Upper lobe of left lung (tissue), 6 donors: ENCODE measurements around the gene HBD. TPM values are rescaled to one million over a fixed set of nuclear protein-coding genes. Genes with fewer than 3 reads are reported as not detected.
A peak's percentile ranks its signal among the peaks of the same experiment; 100 is the strongest.

Source experiments
- ATAC-seq, 2 donors: fragments of 200-7000 bp; cut with Tn5 transposase; one replicate each; pipeline ENCODE4 v1.9.1; 2022; ENCODE audit warnings: mild to moderate bottlenecking in 2 of 2, moderate library complexity in 2 of 2; ENCODE audit not compliant: low FRiP score in 2 of 2
- DNase-seq, 2 donors: peaks; one replicate each; pipeline ENCODE4 v3.0.0-alpha.2; 2019 to 2020
- H3K27ac ChIP-seq, 4 donors: fragments of 200-600 bp; sonication (generic); one replicate each; pipeline ENCODE4 v1.5.1; 2016 to 2019
- H3K27me3 ChIP-seq, 4 donors: fragments of 200-600 bp; sonication (generic); one replicate each; pipeline ENCODE4 v1.5.1; 2017 to 2019
- H3K36me3 ChIP-seq, 4 donors: fragments of 200-600 bp; sonication (generic); one replicate each; pipeline ENCODE4 v1.5.1; 2016 to 2019
- H3K4me1 ChIP-seq, 4 donors: fragments of 200-600 bp; sonication (generic); one replicate each; pipeline ENCODE4 v1.5.1; 2018 to 2019
- H3K4me3 ChIP-seq, 4 donors: fragments of 200-600 bp; sonication (generic); one replicate each; pipeline ENCODE4 v1.5.1; 2017 to 2019; ENCODE audit warnings: mild to moderate bottlenecking in 2 of 4, moderate library complexity in 1 of 4
- H3K9me3 ChIP-seq, 4 donors: fragments of 200-600 bp; sonication (generic); one replicate each; pipeline ENCODE4 v1.5.1; 2018 to 2019
- CTCF ChIP-seq, 6 experiments: fragments of 450-650 bp in 4 of 6; fragments of 200-600 bp in 2 of 6; sonication (generic) in 2 of 6; IDR thresholded peaks; one replicate each; pipeline ENCODE4 v1.5.1; 2016 to 2019; ENCODE audit warnings: antibody characterized with exemption in 6 of 6
- EP300 ChIP-seq, 4 donors: sonication (generic); formaldehyde crosslinking; IDR thresholded peaks; one replicate each; pipeline ENCODE4 v1.5.1; 2017; ENCODE audit warnings: antibody characterized with exemption in 4 of 4, control low read depth in 2 of 4
- POLR2A ChIP-seq, 4 donors: fragments of 450-650 bp; IDR thresholded peaks; one replicate each; pipeline ENCODE4 v1.5.1; 2016 to 2017; ENCODE audit warnings: antibody characterized with exemption in 4 of 4, mild to moderate bottlenecking in 2 of 4
- POLR2AphosphoS5 ChIP-seq, 2 donors: sonication (generic); formaldehyde crosslinking; IDR thresholded peaks; one replicate each; pipeline ENCODE4 v1.5.1; 2017; ENCODE audit warnings: antibody characterized with exemption in 2 of 2
- WGBS, 2 donors: methylation state at CpG; one replicate each; pipeline ENCODE4 v1.1.5; 2017 to 2018; 5-methylcytosine and 5-hydroxymethylcytosine counted together
- total RNA-seq, 6 donors: library from RNA; depleted of rRNA in 4 of 6; stranded (reverse); fragments of >200 nt in 4 of 6; gene quantifications; one replicate each; pipeline versions ENCODE4 v1.1.0 to v1.2.1, GENCODE V29; 2016 to 2021
- donor health status: DM: no; HTN: no; CAD: no; lungs with moderate emphysema.
- donor health status: DM: no; HTN: yes; CAD: no; lungs with severe emphysema.

HBD gene
- total RNA-seq, 6 donors from 2014 or later, result 7.2 TPM; not detected in 5

GRCh38 chr11:5280582-5281102 is 46.4 kb upstream of the HBD start:
- DNase-seq (peak; percentile 39 to 43), ATAC-seq (peak; percentile 57 to 90)
- no peak overlapping the region for H3K27ac ChIP-seq
- no peaks in the 10 kb centered on the region for H3K4me1 ChIP-seq
- H3K9me3 ChIP-seq, result no peaks in the 10 kb centered on the region
- TF ChIP-seq EP300 (IDR thresholded peaks at IDR 0.05) (no peak), CTCF (IDR thresholded peaks at IDR 0.05) (no peak), POLR2A (IDR thresholded peaks at IDR 0.05) (no peak), POLR2AphosphoS5 (IDR thresholded peaks at IDR 0.05) (no peak)
- no peak overlapping the region for H3K4me3 ChIP-seq
- 57 to 70% methylated on average over 3 of the region's 3 CpGs for WGBS, 2 donors
- H3K27me3 ChIP-seq, result no peaks in the 10 kb centered on the region
- no peaks in the 10 kb centered on the region for H3K36me3 ChIP-seq

GRCh38 chr11:5279471-5280090 is 45.3 kb upstream of the HBD start:
- TF ChIP-seq POLR2AphosphoS5 (IDR thresholded peaks at IDR 0.05) (no peak), EP300 (IDR thresholded peaks at IDR 0.05) (no peak), POLR2A (IDR thresholded peaks at IDR 0.05) (no peak), CTCF (IDR thresholded peaks at IDR 0.05) (no peak)
- Histone ChIP-seq H3K27me3 (no peaks in the 10 kb centered on the region), H3K4me1 (no peaks in the 10 kb centered on the region), H3K27ac (no peak overlapping the region), H3K4me3 (no peak overlapping the region), H3K9me3 (no peaks in the 10 kb centered on the region), H3K36me3 (no peaks in the 10 kb centered on the region)
- no peak for DNase-seq
- 76 to 83% methylated on average over 4 of the region's 4 CpGs for WGBS, 2 donors
- ATAC-seq, result no peak

- Histone ChIP-seq H3K9me3 (no peaks in the 10 kb centered on the region), H3K27ac (no peak overlapping the region), H3K36me3 (no peaks in the 10 kb centered on the region), H3K4me3 (no peak overlapping the region), H3K4me1 (no peaks in the 10 kb centered on the region), H3K27me3 (no peaks in the 10 kb centered on the region)
- TF ChIP-seq CTCF (IDR thresholded peaks at IDR 0.05) (no peak), POLR2AphosphoS5 (IDR thresholded peaks at IDR 0.05) (no peak), EP300 (IDR thresholded peaks at IDR 0.05) (no peak), POLR2A (IDR thresholded peaks at IDR 0.05) (no peak)
- DNase-seq (no peak), ATAC-seq (no peak)
- WGBS, 2 donors, result 75 to 79% methylated on average over 1 of the region's 1 CpG
These were observed 43.6 kb upstream of the HBD start for GRCh38 chr11:5277807-5278382.

- Histone ChIP-seq H3K27ac (no peak overlapping the region), H3K9me3 (no peaks in the 10 kb centered on the region), H3K4me1 (no peaks in the 10 kb centered on the region), H3K27me3 (no peaks in the 10 kb centered on the region), H3K4me3 (no peak overlapping the region), H3K36me3 (no peaks in the 10 kb centered on the region)
- 77 to 85% methylated on average over 2 of the region's 2 CpGs for WGBS, 2 donors
- no peak for ATAC-seq
- DNase-seq, result no peak
- TF ChIP-seq POLR2AphosphoS5 (IDR thresholded peaks at IDR 0.05) (no peak), EP300 (IDR thresholded peaks at IDR 0.05) (no peak)
These were observed 42.4 kb upstream of the HBD start for GRCh38 chr11:5276697-5277096.

- TF ChIP-seq EP300 (IDR thresholded peaks at IDR 0.05), result no peak
- TF ChIP-seq CTCF (IDR thresholded peaks at IDR 0.05), result no peak
- TF ChIP-seq POLR2A (IDR thresholded peaks at IDR 0.05), result no peak
- TF ChIP-seq POLR2AphosphoS5 (IDR thresholded peaks at IDR 0.05), result no peak
- Histone ChIP-seq H3K27ac (no peak overlapping the region), H3K4me1 (no peaks in the 10 kb centered on the region), H3K36me3 (no peaks in the 10 kb centered on the region), H3K9me3 (no peaks in the 10 kb centered on the region), H3K27me3 (no peaks in the 10 kb centered on the region), H3K4me3 (no peak overlapping the region)
- DNase-seq (no peak), ATAC-seq (no peak)
- 76 to 78% methylated on average over 6 of the region's 6 CpGs for WGBS, 2 donors
These were observed 41.3 kb upstream of the HBD start for GRCh38 chr11:5275369-5276110.
